Osteocyte (in vitro differentiated cells): Measurements from ENCODE around the gene TPPP. TPM values are rescaled to one million over a fixed set of nuclear protein-coding genes. Genes with fewer than 3 reads are reported as not detected.
"Not testable (repeated sequence)": the region's sequence is repeated elsewhere in the genome, so short reads cannot be mapped to it uniquely, and the experiment has no call there.

Experiments used
- DNase-seq: peaks from one replicate; pipeline ENCODE4 v3.0.0; 2021; ENCODE audit warnings: mixed read lengths; ENCODE audit not compliant: unreplicated experiment; ENCODE audit errors: extremely low spot score
- H3K27ac Mint-ChIP-seq: one replicate; pipeline ENCODE4 v1.8.0; 2021; ENCODE audit warnings: mild to moderate bottlenecking, mixed read lengths; ENCODE audit not compliant: unreplicated experiment
- H3K27me3 Mint-ChIP-seq: one replicate; pipeline ENCODE4 v1.8.0; 2021; ENCODE audit warnings: mixed read lengths; ENCODE audit not compliant: unreplicated experiment
- H3K36me3 Mint-ChIP-seq: one replicate; pipeline ENCODE4 v1.8.0; 2021; ENCODE audit warnings: mixed read lengths; ENCODE audit not compliant: unreplicated experiment
- H3K4me1 Mint-ChIP-seq: one replicate; pipeline ENCODE4 v1.8.0; 2021; ENCODE audit warnings: mixed read lengths; ENCODE audit not compliant: unreplicated experiment
- H3K4me3 Mint-ChIP-seq: one replicate; pipeline ENCODE4 v1.8.0; 2021; ENCODE audit warnings: mild to moderate bottlenecking, moderate library complexity, mixed read lengths; ENCODE audit not compliant: unreplicated experiment
- H3K9me3 Mint-ChIP-seq: one replicate; pipeline ENCODE4 v1.8.0; 2021; ENCODE audit warnings: mixed read lengths; ENCODE audit not compliant: unreplicated experiment
- total RNA-seq: library from RNA; stranded (reverse); gene quantifications from 2 replicates; pipeline ENCODE4 v1.2.1, GENCODE V29; 2021
- TF ChIP-seq, protein P1 (sequence below): fragments of 200-600 bp; sonication (generic); IDR thresholded peaks from 2 replicates; pipeline ENCODE4 v1.5.0; 2021; ENCODE audit warnings: antibody characterized with exemption, mild to moderate bottlenecking, moderate library complexity

Gene TPPP
- total RNA-seq, 1 donor from 2014 or later = 0.16 TPM

DNA sequence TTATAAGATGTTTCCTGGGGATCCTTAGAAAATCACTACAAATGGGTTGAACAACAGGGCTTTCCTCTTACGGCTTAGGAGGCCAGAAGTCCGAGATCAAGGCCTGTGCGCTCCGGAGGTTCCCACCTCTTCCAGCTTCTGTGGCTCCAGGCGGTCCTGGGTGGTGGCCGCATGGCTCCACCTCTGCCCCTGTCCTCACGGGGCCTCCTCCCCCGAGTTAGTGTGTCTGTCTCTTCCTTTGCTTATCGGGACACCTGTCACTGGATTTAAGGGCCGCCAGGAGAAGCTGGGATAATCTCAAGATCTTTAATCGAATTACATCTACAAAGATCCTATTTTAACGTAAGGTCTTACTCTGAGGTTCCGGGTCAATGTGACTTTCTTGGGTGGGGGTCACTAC is 2.3 kb upstream of the TPPP start:
- not testable (repeated sequence) for H3K4me3 Mint-ChIP-seq, DNase-seq, H3K27ac Mint-ChIP-seq, H3K9me3 Mint-ChIP-seq, H3K36me3 Mint-ChIP-seq, H3K4me1 Mint-ChIP-seq
- peaks cover 19% of the 10 kb centered on the region for H3K27me3 Mint-ChIP-seq

DNA sequence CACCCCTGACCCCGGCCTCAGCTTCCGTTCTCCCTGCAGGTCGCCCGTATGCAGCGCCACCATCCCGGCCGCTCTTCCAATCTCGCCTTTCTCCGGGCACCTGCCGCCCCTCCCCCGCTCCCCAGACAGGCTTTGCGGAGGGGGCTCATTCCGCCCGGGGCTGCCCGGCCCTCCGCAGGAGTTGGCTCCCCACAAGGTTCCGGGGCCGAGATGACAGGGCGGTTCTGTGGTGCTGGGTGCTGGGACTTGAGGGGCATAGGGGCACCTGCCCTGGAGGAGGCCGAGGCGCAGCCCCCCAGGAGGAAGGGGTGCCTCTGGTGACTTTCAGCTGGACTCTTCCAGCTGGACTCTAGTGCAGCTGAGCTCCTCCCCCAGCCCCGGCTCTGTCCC is 885 bp upstream of the TPPP start:
- H3K4me3 Mint-ChIP-seq, H3K9me3 Mint-ChIP-seq, H3K27ac Mint-ChIP-seq, DNase-seq, H3K36me3 Mint-ChIP-seq, H3K4me1 Mint-ChIP-seq: not testable (repeated sequence)
- peaks cover 10% of the 10 kb centered on the region for H3K27me3 Mint-ChIP-seq

DNA sequence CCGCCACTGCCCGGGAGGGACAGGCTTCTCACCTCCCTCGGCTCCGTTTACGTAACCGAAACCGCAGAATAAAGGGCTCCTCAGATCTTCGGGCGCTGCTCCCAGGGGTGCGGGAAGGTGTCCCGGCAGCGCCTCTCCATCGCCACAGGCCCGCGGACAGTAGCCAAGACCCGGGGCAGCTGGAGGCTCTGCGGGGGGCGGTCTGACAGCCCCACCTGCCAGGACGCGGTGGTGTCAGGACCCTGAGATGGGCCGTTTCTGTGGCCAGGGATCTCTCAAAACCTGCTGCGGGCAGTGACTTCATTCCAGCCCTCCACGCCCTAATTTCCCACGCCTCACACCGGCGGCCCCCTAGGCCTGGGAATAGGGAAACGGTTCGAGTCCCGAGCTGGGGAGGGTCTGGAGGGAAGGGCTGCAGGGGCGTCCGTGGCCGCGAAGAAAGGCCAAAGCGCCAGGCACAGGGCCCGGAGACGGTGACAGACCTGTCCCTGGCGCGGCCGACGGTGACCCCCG is 567 bp downstream of the TPPP start:
- H3K4me3 Mint-ChIP-seq, H3K4me1 Mint-ChIP-seq, H3K36me3 Mint-ChIP-seq, H3K27ac Mint-ChIP-seq, DNase-seq, H3K9me3 Mint-ChIP-seq, H3K27me3 Mint-ChIP-seq: not testable (repeated sequence)

DNA sequence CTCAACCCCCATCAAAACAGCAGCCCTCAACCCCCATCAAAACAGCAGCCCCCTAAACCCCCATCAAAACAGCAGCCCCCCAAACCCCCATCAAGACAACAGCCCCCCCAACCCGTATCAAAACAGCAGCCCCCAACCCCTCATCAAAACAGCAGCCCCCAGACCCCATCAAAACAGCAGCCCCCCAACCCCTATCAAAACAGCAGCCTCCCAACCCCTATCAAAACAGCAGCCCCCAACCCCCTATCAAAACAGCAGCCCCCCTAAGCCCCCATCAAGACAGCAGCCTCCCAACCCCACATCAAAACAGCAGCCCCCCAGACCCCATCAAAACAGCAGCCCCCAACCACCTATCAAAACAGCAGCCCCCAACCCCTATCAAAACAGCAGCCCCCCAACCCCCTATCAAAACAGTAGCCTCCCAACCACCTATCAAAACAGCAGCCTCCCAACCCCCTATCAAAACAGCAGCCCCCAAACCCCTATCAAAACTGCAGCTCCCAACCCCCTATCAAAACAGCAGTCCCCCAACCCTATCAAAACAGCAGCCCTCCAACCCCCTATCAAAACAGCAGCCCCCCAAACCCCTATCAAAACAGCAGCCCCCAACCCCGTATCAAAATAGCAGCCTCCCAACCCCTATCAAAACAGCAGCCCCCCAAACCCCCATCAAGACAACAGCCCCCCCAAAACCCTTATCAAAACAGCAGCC is 1.2 kb downstream of the TPPP start:
- Mint-ChIP-seq H3K9me3 (no peaks in the 10 kb centered on the region), H3K36me3 (no peaks in the 10 kb centered on the region), H3K4me1 (no peaks in the 10 kb centered on the region), H3K4me3 (no peak overlapping the region), H3K27me3 (peaks cover 3% of the 10 kb centered on the region), H3K27ac (no peak overlapping the region)
- DNase-seq = no peak
- TF ChIP-seq, protein P1, sequence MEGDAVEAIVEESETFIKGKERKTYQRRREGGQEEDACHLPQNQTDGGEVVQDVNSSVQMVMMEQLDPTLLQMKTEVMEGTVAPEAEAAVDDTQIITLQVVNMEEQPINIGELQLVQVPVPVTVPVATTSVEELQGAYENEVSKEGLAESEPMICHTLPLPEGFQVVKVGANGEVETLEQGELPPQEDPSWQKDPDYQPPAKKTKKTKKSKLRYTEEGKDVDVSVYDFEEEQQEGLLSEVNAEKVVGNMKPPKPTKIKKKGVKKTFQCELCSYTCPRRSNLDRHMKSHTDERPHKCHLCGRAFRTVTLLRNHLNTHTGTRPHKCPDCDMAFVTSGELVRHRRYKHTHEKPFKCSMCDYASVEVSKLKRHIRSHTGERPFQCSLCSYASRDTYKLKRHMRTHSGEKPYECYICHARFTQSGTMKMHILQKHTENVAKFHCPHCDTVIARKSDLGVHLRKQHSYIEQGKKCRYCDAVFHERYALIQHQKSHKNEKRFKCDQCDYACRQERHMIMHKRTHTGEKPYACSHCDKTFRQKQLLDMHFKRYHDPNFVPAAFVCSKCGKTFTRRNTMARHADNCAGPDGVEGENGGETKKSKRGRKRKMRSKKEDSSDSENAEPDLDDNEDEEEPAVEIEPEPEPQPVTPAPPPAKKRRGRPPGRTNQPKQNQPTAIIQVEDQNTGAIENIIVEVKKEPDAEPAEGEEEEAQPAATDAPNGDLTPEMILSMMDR = no peak

DNA sequence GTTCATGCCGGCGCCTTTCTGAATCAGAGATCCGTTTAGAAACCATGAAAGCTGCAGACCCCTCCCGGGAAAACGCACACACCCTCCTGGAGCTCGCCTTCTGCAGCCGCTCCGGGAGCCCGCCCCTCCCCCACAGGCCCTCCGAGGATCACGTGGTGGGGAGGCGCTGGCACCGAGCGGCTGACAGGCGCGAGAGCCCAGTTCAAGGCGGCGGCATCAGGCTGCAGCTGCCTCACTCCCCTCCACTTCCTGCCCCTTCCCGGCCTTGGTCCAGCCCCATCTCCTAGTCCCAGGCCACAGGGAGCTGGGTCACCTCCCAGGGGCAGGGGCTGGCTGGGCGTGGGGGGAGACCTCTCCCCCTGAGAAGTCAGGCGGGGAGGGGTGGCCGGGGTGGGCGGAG is 2.1 kb downstream of the TPPP start:
- DNase-seq, H3K9me3 Mint-ChIP-seq, H3K36me3 Mint-ChIP-seq, H3K27me3 Mint-ChIP-seq, H3K4me1 Mint-ChIP-seq, H3K4me3 Mint-ChIP-seq, H3K27ac Mint-ChIP-seq: not testable (repeated sequence)

DNA sequence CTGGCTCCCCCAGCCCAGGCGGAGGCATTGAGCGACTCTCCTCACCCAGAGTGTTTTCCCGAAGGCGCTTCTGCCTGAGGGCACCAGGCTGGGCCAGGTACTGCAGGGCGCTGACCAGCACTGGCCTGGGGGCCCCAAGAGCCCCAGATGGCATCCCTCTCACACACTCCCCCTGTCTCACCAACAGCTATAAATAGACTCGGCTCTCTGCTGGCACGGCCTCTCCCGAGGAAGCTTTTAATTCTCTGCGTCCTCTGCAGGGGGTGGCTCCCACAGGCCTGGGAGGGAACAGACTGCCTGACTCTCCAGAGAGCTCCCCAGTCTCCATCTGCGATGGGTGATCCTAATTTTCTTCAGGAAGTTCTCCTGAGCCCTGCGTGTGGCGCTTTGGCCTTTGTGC is 2.9 kb downstream of the TPPP start:
- not testable (repeated sequence) for H3K4me3 Mint-ChIP-seq, H3K9me3 Mint-ChIP-seq

DNA sequence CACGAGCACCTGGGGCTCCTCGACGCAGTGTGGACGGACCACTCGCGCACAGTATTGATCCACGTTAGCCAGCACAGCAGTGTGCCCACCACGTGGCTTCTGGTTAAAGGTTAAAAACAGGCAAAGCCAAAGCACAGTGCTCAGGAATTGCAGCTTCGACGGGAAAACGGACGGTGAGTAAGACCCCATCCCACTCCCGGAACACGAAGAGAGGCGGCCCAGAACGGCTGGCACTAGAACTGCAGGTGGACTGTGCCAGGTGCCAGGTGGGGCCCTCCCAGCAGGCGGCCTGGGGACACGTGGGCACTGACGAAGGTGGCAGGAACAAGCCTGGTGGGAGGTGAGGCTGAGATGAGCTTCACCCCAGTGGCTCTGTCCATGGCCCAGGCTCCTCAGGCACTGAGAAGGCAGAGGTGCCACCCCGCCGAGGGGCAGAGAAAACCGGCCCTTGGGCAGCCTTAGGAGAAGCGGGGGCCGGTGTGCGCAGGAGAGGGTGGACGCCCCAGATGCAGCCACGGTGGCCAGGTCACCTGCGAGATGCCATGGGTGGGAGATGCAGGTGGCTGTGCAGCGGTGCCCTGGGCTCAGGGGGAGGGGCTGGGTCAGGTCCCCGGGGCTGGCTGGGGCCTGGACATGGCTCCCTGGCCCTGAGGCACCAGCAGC is 4.7 kb downstream of the TPPP start:
- not testable (repeated sequence) for H3K36me3 Mint-ChIP-seq, H3K9me3 Mint-ChIP-seq, H3K27me3 Mint-ChIP-seq, H3K4me1 Mint-ChIP-seq, DNase-seq, H3K27ac Mint-ChIP-seq, H3K4me3 Mint-ChIP-seq

More for the DNA sequence above, 2.9 kb downstream of the TPPP start:
- H3K4me1 Mint-ChIP-seq, H3K27me3 Mint-ChIP-seq, H3K27ac Mint-ChIP-seq, H3K36me3 Mint-ChIP-seq, DNase-seq: not testable (repeated sequence)

DNA sequence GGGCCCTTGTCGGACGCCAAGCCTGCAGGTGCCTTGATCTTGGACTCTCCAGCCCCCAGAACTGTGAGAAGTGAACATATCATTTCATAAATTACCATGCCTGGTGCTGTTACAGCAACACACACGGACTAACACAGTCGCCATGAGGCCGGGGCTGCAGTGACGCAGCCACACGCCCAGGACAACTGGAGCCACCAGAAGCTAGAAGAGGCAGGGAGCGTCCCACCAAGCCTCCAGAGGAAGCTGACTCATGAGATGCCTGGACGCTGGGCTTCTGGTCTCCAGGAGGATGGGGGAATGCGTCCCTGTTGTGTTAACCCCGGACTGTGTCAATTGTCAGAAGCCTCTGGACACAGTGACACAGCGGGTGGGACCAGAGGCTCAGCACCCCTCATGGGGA is 6.2 kb downstream of the TPPP start:
- not testable (repeated sequence) for H3K9me3 Mint-ChIP-seq, DNase-seq, H3K4me1 Mint-ChIP-seq, H3K36me3 Mint-ChIP-seq, H3K27me3 Mint-ChIP-seq, H3K27ac Mint-ChIP-seq, H3K4me3 Mint-ChIP-seq

DNA sequence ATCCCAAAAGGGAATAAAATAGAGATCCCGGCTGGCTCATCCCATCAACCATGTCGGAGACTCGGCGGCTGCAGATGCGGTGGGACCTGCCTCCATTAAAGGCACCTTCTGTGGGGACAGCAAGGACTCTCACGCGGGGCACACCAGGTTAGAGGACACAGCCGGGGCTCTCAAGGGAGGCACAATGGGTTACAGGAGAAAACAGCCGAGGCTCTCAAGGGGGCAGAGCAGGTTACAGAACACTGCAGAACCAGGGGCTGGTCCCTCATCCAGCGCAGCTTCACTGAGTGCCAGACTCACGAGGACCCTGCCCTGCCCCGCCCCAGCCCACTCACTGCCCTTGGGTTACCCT is 7.0 kb downstream of the TPPP start:
- H3K27ac Mint-ChIP-seq, H3K36me3 Mint-ChIP-seq, H3K9me3 Mint-ChIP-seq, H3K27me3 Mint-ChIP-seq, H3K4me3 Mint-ChIP-seq, H3K4me1 Mint-ChIP-seq: not testable (repeated sequence)
- peak; percentile 80 for DNase-seq
